Esophagus muscularis mucosa (tissue), 3 donors: ENCODE data around the gene AHRR.

Experiments used
- POLR2AphosphoS5 ChIP-seq, 2 donors: sonication (generic); formaldehyde crosslinking; IDR thresholded peaks; one replicate each; pipeline ENCODE4 v1.6.1; 2017; ENCODE audit warnings: antibody characterized with exemption in 2 of 2
- TF ChIP-seq, protein P1 (sequence below), 3 experiments: fragments of 200-600 bp in 2 of 3; fragments of 450-650 bp in 1 of 3; sonication (generic) in 2 of 3; IDR thresholded peaks; one replicate each; pipeline ENCODE4 v1.5.1; 2017 to 2019; ENCODE audit warnings: antibody characterized with exemption in 3 of 3, mild to moderate bottlenecking in 2 of 3, moderate library complexity in 1 of 3

DNA sequence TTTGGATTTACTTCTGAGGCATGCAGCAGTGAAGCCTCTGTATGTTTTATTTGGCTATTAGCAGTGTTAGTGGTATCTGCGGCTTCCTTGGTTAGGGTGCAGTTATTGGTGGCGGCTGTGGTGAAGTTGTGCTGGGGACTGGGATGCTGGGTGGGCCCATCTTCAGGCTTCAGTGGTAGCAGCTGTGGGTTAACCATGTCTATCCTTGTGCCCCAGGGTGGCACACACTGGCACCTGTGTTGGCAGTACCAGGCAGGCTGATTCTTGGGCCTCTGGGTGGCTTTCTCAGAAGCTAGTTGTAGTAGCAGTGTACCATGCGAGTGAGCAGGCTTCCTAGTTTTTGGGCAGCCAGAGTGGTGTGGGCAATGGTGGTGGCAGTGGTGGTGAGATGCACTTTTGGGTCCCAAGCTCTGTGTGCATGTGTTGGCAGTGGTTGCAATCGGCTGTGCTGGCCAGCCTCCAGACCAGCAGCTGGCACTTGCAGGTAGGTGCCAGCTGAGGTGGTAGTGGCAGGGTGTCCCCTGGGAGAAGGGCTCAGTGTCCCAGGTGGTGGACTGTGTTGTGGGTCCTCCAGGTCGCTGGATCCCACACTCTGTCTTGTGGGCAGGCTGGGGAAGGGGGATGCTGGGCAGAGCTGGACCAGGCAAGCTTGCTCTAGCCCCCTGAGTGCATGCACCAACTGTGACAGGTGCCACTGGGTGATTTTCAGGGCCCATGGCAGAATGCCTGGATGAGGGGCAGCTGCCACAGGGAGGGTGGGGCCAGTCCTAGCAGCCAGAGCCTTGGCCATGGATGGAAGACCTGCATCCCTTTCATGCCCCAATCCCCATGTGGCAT, 13.6 kb downstream of the AHRR start:
- TF ChIP-seq POLR2AphosphoS5 (IDR thresholded peaks at IDR 0.05), result no peak
- TF ChIP-seq, protein P1, sequence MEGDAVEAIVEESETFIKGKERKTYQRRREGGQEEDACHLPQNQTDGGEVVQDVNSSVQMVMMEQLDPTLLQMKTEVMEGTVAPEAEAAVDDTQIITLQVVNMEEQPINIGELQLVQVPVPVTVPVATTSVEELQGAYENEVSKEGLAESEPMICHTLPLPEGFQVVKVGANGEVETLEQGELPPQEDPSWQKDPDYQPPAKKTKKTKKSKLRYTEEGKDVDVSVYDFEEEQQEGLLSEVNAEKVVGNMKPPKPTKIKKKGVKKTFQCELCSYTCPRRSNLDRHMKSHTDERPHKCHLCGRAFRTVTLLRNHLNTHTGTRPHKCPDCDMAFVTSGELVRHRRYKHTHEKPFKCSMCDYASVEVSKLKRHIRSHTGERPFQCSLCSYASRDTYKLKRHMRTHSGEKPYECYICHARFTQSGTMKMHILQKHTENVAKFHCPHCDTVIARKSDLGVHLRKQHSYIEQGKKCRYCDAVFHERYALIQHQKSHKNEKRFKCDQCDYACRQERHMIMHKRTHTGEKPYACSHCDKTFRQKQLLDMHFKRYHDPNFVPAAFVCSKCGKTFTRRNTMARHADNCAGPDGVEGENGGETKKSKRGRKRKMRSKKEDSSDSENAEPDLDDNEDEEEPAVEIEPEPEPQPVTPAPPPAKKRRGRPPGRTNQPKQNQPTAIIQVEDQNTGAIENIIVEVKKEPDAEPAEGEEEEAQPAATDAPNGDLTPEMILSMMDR (IDR thresholded peaks at IDR 0.05), result no peak
